GM12878 (cell line): ENCODE results near the gene IL17B. TPM values are rescaled to one million over a fixed set of nuclear protein-coding genes. Genes with fewer than 3 reads are reported as not detected.

Source experiments
- ATAC-seq: fragments of 200-7000 bp; cut with Tn5 transposase; 3 replicates; pipeline ENCODE4 v1.9.1; 2020; ENCODE audit warnings: mild to moderate bottlenecking, moderate library complexity
- BruUV-seq: library from RNA; stranded (reverse); fragments of 400-500 nt; replicated peaks from 2 replicates; lab custom pipeline; 2021; lab: Mats Ljungman, UMichigan
- CTCF ChIA-PET: fragments of 300-600 bp; sonication (Branson Sonifier 250); formaldehyde crosslinking; extraction: SDS; loops from one replicate; lab custom pipeline; 2021; ENCODE audit warnings: inconsistent platforms; lab: Yijun Ruan, JAX
- POLR2A ChIA-PET: fragments of 350-600 bp; formaldehyde crosslinking; extraction: SDS; loops from one replicate; lab custom pipeline; 2021; ENCODE audit warnings: inconsistent platforms; lab: Charles Lee
- RAD21 ChIA-PET: fragments of 300-600 bp; sonication (Branson Sonifier 250); formaldehyde crosslinking; loops from one replicate; lab custom pipeline; 2023; ENCODE audit warnings: antibody characterized with exemption; ENCODE audit not compliant: unreplicated experiment; lab: Charles Lee
- SMC1A ChIA-PET: fragments of 300-600 bp; sonication (Branson Sonifier 250); formaldehyde crosslinking; loops from one replicate; lab custom pipeline; 2023; ENCODE audit not compliant: unreplicated experiment, uncharacterized antibody; lab: Charles Lee
- DNase-seq: peaks from one replicate; pipeline ENCODE4 v3.0.0-alpha.2; 2011; ENCODE audit warnings: low read depth, low spot score
- FAIRE-seq: peaks from 3 replicates; lab custom pipeline; 2011; peaks lifted over from hg19 to GRCh38; lab: Jason Lieb, UNC
- H2AFZ ChIP-seq: 2 replicates; pipeline ENCODE4 v1.6.0; 2011; ENCODE audit warnings: low read depth, low read length, control low read depth; ENCODE audit not compliant: control insufficient read depth
- H3K27ac ChIP-seq: 2 replicates; pipeline ENCODE4 v1.5.1; 2011; ENCODE audit warnings: control low read depth; ENCODE audit not compliant: control insufficient read depth, insufficient read depth
- H3K27me3 ChIP-seq, 2 experiments: replicated peaks in 1 of 2; 2 replicates each; pipeline versions ENCODE4 v1.6.0 to v1.6.1; 2011; ENCODE audit warnings: low read length in 1 of 2; ENCODE audit not compliant: control insufficient read depth in 2 of 2, insufficient read depth in 2 of 2
- H3K36me3 ChIP-seq, 2 experiments: 2 replicates each; pipeline ENCODE4 v1.5.1; 2011; ENCODE audit warnings: low read length in 1 of 2; ENCODE audit not compliant: control insufficient read depth in 2 of 2, insufficient read depth in 2 of 2
- H3K4me1 ChIP-seq: 2 replicates; pipeline ENCODE4 v1.6.1; 2011; ENCODE audit warnings: mild to moderate bottlenecking, low read length, moderate library complexity, mixed read lengths; ENCODE audit not compliant: control insufficient read depth, insufficient read depth
- H3K4me2 ChIP-seq: 2 replicates; pipeline ENCODE4 v1.6.0; 2011; ENCODE audit warnings: control low read depth; ENCODE audit not compliant: control insufficient read depth, insufficient read depth
- H3K4me3 ChIP-seq: fragments of 200-600 bp; sonication (generic); 2 replicates; pipeline ENCODE4 v1.5.1; 2016
- H3K79me2 ChIP-seq: 2 replicates; pipeline ENCODE4 v1.6.0; 2011; ENCODE audit warnings: low read length; ENCODE audit not compliant: control insufficient read depth, insufficient read depth
- H3K9ac ChIP-seq: 2 replicates; pipeline ENCODE4 v1.8.0; 2011; ENCODE audit warnings: low read length, control low read depth, mixed read lengths; ENCODE audit not compliant: control insufficient read depth, insufficient read depth
- H3K9me3 ChIP-seq: replicated peaks from 3 replicates; pipeline ENCODE4 v1.5.1; 2011; ENCODE audit warnings: mild to moderate bottlenecking, low read length; ENCODE audit not compliant: control insufficient read depth, insufficient read depth
- H4K20me1 ChIP-seq: 2 replicates; pipeline ENCODE4 v1.6.0; 2011; ENCODE audit not compliant: control insufficient read depth, insufficient read depth
- BHLHE40 ChIP-seq, 2 experiments: fragments of 450-650 bp in 1 of 2; IDR thresholded peaks; 2 replicates each; pipeline ENCODE4 v1.6.1; 2011 to 2017; ENCODE audit warnings: low read depth in 2 of 2, borderline replicate concordance in 1 of 2, improper control_type of control experiment in 1 of 2, low read length in 1 of 2, mild to moderate bottlenecking in 1 of 2
- BMI1 ChIP-seq: fragments of 450-650 bp; IDR thresholded peaks from 2 replicates; pipeline ENCODE4 v1.6.1; 2016; ENCODE audit warnings: mild to moderate bottlenecking, moderate library complexity, borderline replicate concordance
- CBX3 ChIP-seq: fragments of 200-600 bp; sonication (generic); IDR thresholded peaks from 2 replicates; pipeline ENCODE4 v1.6.1; 2016; ENCODE audit warnings: low read depth, borderline replicate concordance
- CREM ChIP-seq: IDR thresholded peaks from 2 replicates; pipeline ENCODE4 v1.6.1; 2014; ENCODE audit warnings: antibody characterized with exemption, low read depth
- FOS ChIP-seq: IDR thresholded peaks from 3 replicates; pipeline ENCODE4 v1.6.1; 2011; ENCODE audit warnings: borderline replicate concordance; ENCODE audit not compliant: insufficient read length; ENCODE audit errors: extremely low read depth
- FOXK2 ChIP-seq: fragments of 450-650 bp; IDR thresholded peaks from 2 replicates; pipeline ENCODE4 v1.6.1; 2017; ENCODE audit warnings: mild to moderate bottlenecking, moderate library complexity
- FOXM1 ChIP-seq: IDR thresholded peaks from 2 replicates; pipeline ENCODE4 v1.6.1; 2012; ENCODE audit warnings: low read depth, mild to moderate bottlenecking, inconsistent platforms, low read length, moderate library complexity
- HSF1 ChIP-seq: fragments of 150-350 bp; IDR thresholded peaks from 2 replicates; pipeline ENCODE4 v1.6.1; 2014; ENCODE audit warnings: mild to moderate bottlenecking, low read depth, low read length
- MYB ChIP-seq: fragments of 150-350 bp; IDR thresholded peaks from 2 replicates; pipeline ENCODE4 v1.6.1; 2014; ENCODE audit warnings: mild to moderate bottlenecking, low read depth, low read length, borderline replicate concordance
- MYC ChIP-seq: IDR thresholded peaks from 2 replicates; pipeline ENCODE4 v1.6.1; 2011; ENCODE audit warnings: mild to moderate bottlenecking, low read length, moderate library complexity, inconsistent platforms; ENCODE audit not compliant: insufficient read depth, insufficient replicate concordance, insufficient read length, severe bottlenecking
- NFYB ChIP-seq: IDR thresholded peaks from 2 replicates; pipeline ENCODE4 v1.6.1; 2011; ENCODE audit warnings: low read depth, mild to moderate bottlenecking, low read length, improper control_type of control experiment, moderate library complexity; ENCODE audit not compliant: insufficient read depth
- RUNX3 ChIP-seq: IDR thresholded peaks from 2 replicates; pipeline ENCODE4 v1.6.1; 2012; ENCODE audit warnings: low read length, inconsistent platforms
- SMARCA5 ChIP-seq: fragments of 450-650 bp; IDR thresholded peaks from 2 replicates; pipeline ENCODE4 v1.6.1; 2017; ENCODE audit warnings: mild to moderate bottlenecking
- TARDBP ChIP-seq: IDR thresholded peaks from 2 replicates; pipeline ENCODE4 v1.6.1; 2016; ENCODE audit warnings: borderline replicate concordance
- TCF12 ChIP-seq: IDR thresholded peaks from 2 replicates; pipeline ENCODE4 v1.6.1; 2011; ENCODE audit warnings: low read depth, mild to moderate bottlenecking, low read length
- WGBS: methylation state at CpG from one replicate; pipeline ENCODE4 v1.1.6; 2016; ENCODE audit warnings: low lambda C conversion rate; ENCODE audit not compliant: insufficient replicate concordance, insufficient coverage; ENCODE audit errors: missing lambda C conversion rate; 5-methylcytosine and 5-hydroxymethylcytosine counted together
- in situ Hi-C: fragments of 300-500 bp; cut with MboI; formaldehyde crosslinking; loops from 9 replicates; pipeline ENCODE4 v1.14.3; 2018; ENCODE audit warnings: mixed read lengths
- intact Hi-C: fragments of 100-400 bp; cut with micrococcal nuclease; formaldehyde crosslinking; loops from one replicate; pipeline ENCODE4 v1.14.2; 2022; ENCODE audit not compliant: unreplicated experiment
- polyA plus RNA-seq, 11 experiments: library from polyadenylated mRNA; depleted of rRNA in 4 of 11; unstranded in 6 of 11; stranded (reverse) in 5 of 11; fragments of >200 nt; fragmentation: Nextera tagmentation in 4 of 11; fragmentation: Illumina TruSeq in 1 of 11; extraction: Ambion mirVana in 4 of 11; extraction: Trizol in 1 of 11; gene quantifications; 1 replicate in 1 of 11; 2 replicates in 10 of 11; pipeline versions ENCODE4 v1.2.1 to v1.2.3, GENCODE V29; 2011 to 2016; ENCODE audit warnings: inconsistent platforms in 2 of 11, missing spikeins in 2 of 11, low read depth in 1 of 11
- total RNA-seq, 4 experiments: library from RNA; depleted of rRNA in 3 of 4; stranded (reverse); fragments of >200 nt in 3 of 4; fragmentation: Illumina TruSeq in 1 of 4; extraction: Trizol in 1 of 4; gene quantifications; 2 replicates each; pipeline versions ENCODE4 v1.2.1 to v1.2.3, GENCODE V29; 2013 to 2021

The IL17B gene
- total and polyA plus RNA-seq, 10 of the 15 experiments (the other 5 are each of a cell fraction or from before 2014, with no cell fraction given), result not detected

GRCh38 chr5:149405550-149406202, 26.6 kb upstream of the IL17B start:
- H3K36me3 ChIP-seq, result no peaks in the 10 kb centered on the region
- H3K4me1 ChIP-seq, result no peaks in the 10 kb centered on the region
- no peaks in the 10 kb centered on the region for H3K9me3 ChIP-seq
- POLR2A ChIA-PET, result interaction anchor here (0.6 to 0.7 kb wide), 2 partner anchors 83 to 618 kb away, joined by 3 to 4 read pairs; no protein-coding TSS in a partner anchor
- no peak overlapping the region for H2AFZ ChIP-seq
- H3K27me3 ChIP-seq, result peaks cover 0 to 2% of the 10 kb centered on the region in 2 experiments; a peak in 2 of 4 replicates
- in situ Hi-C loops, result no loop called here
- H4K20me1 ChIP-seq, result no peaks in the 10 kb centered on the region
- intact Hi-C loops, result no loop called here
- H3K27ac ChIP-seq, result no peak overlapping the region
- no peak for TF ChIP-seq TARDBP
- peak in 1 of 2 experiments; percentile 28; a peak in 1 of 4 replicates for TF ChIP-seq BHLHE40 (IDR thresholded peaks at IDR 0.05; ENCODE audit: borderline replicate concordance in 1 of 2, low read depth in 2 of 2, low read length in 1 of 2)
- 46% methylated on average over 16 of the region's 16 CpGs for WGBS
- no peak overlapping the region for H3K9ac ChIP-seq
- FAIRE-seq (no peak), DNase-seq (no peak), ATAC-seq (no peak)
- BruUV-seq, result no TSS peak
- H3K4me2 ChIP-seq, result no peak overlapping the region
- CTCF ChIA-PET, result no interaction called here
- no peaks in the 10 kb centered on the region for H3K79me2 ChIP-seq
- H3K4me3 ChIP-seq, result no peak overlapping the region
- RAD21 ChIA-PET, result no interaction called here
- SMC1A ChIA-PET, result interaction anchor here (0.6 to 1.4 kb wide), 2 partner anchors 20 to 362 kb away, joined by 3 to 4 read pairs; no protein-coding TSS in a partner anchor

GRCh38 chr5:149404746-149405549, 25.9 kb upstream of the IL17B start:
- CTCF ChIA-PET, result no interaction called here
- BruUV-seq, result no TSS peak
- TF ChIP-seq BMI1 (no peak), RUNX3 (no peak), MYB (no peak), FOXK2 (no peak), SMARCA5 (no peak), CREM (no peak), FOXM1 (no peak), FOS (no peak), MYC (no peak), NFYB (no peak), TCF12 (no peak), HSF1 (no peak), CBX3 (no peak)
- TF ChIP-seq, all 136 proteins: peak for 0
- ATAC-seq, result no peak; the same call in 2 of the 3 replicates
- H3K79me2 ChIP-seq, result no peaks in the 10 kb centered on the region
- H2AFZ ChIP-seq, result no peak overlapping the region
- H3K4me3 ChIP-seq, result no peak overlapping the region
- H3K27me3 ChIP-seq, result peaks cover 0 to 2% of the 10 kb centered on the region in 2 experiments; a peak in 2 of 4 replicates
- H3K36me3 ChIP-seq, result no peaks in the 10 kb centered on the region
- ChIA-PET SMC1A (interaction anchor here (0.6 to 1.4 kb wide), 2 partner anchors 19 to 362 kb away, joined by 3 to 4 read pairs; no protein-coding TSS in a partner anchor), RAD21 (no interaction called here), POLR2A (no interaction called here)
- DNase-seq, result no peak
- no peak overlapping the region for H3K9ac ChIP-seq
- no peak overlapping the region for H3K27ac ChIP-seq
- no peaks in the 10 kb centered on the region for H3K4me1 ChIP-seq
- H3K4me2 ChIP-seq, result no peak overlapping the region
- no peaks in the 10 kb centered on the region for H3K9me3 ChIP-seq
- WGBS, result 40% methylated on average over 17 of the region's 17 CpGs
- FAIRE-seq, result no peak
- no peaks in the 10 kb centered on the region for H4K20me1 ChIP-seq
- in situ Hi-C loops, result no loop called here
- intact Hi-C loops, result no loop called here
